HG03442 (cell line): ENCODE measurements around the gene NET1.

Experiments used
- ATAC-seq: cut with Tn5 transposase; IDR thresholded peaks from one replicate; pipeline ENCODE4 v1.9.1; 2021; ENCODE audit warnings: mild to moderate bottlenecking, moderate library complexity; ENCODE audit not compliant: unreplicated experiment

Gene NET1

DNA sequence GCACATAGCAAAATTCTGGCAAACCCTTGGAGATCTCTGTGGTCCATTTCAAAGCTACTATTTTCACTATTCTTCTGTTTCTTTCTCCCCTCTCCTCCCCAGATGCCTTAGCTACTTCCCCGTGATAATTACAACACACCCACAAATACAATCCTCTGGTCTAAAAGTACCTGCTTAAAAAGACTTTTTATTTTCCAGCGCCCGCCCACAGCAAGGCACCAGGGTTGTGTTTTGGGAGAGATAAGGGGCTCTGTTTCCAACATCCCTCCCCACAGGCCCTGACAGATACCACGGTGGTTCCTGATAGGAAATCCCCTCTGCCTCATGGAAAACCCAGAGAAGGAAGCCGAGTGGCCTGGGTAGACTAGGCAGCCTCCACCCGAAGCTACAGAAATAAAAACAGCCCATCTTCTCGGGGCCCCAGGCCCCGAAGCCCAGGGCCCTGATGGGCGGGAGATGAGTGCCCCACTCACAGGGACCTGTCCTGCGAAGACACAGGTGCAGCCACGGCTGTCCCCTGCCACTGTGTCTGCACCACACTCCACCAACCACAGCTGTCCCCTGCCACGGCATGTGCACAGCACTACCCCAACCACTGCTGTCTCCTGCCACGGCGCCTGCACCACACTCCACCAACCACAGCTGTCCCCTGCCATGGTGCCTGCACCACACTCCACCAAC is 67.3 kb downstream of the NET1 start:
- no peak for ATAC-seq

DNA sequence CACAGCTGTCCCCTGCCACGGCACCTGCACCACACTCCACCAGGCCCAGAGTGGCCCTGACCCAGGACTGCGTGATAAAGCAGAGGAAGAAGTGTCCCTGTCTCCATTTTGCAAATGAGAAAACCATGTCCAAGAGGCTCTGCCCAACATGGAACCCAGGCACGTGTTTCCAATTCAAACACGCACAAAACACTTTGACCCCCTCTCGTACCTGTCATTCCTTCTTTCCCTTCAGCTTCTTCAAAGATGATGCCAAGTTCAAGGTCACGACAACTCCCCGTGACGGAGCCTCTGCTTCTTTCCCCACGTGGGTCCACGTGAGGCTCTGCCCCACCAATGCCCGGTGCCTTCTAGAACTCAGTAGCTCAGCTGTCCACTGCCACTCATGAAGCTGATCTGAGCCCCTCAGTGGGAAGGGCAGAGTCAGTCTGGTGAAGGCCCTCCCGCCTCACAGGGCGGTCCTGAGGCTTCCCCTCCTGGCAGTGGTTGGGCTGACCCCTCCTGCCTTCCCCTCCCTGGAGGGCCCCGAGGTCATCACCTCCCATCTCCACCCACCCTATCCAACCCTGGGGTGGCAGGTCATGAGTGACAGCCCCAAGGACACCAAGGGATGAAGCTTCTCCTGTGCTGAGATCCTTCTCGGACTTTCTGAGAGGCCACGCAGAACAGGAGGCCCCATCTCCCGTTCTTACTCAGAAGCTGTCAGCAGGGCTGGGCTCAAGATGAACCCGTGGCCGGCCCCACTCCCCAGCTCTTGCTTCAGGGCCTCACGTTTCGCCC is 68.0 kb downstream of the NET1 start:
- ATAC-seq, result no peak

DNA sequence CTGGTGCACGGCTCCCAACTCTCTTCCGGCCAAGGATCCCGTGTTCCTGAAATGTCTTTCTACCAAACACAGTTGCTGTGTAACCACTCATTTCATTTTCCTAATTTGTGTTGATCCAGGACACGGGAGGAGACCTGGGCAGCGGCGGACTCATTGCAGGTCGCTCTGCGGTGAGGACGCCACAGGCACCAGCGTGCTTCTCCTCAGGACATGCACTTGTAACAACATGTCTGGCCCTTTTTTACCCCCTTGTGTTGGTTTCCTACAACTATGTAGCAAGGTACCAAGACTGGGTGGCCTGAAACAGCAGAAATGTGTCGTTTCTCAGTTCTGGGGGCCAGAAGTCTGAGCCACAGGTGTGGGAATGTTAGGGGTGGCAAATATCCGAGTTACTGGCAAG is 68.8 kb downstream of the NET1 start:
- no peak for ATAC-seq

DNA sequence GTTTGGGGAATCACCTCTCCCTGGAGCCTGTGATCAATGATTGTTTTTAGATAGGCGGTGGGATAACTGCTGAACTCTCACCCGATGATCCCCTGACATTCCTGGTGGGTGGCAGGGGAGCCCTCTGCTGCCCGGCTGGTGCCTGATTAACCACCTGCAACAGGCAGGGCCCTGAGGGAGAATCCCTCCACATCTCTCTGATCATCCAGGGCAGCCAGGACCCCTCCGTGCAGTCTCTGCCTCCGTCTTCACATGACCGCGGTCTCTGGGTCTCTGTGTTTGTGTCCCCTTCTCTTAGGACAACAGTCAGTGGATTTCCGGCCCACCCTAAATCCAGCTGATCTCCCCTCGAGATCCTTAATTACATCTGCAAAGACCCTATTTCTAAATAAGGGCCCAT is 69.7 kb downstream of the NET1 start:
- ATAC-seq, result no peak

DNA sequence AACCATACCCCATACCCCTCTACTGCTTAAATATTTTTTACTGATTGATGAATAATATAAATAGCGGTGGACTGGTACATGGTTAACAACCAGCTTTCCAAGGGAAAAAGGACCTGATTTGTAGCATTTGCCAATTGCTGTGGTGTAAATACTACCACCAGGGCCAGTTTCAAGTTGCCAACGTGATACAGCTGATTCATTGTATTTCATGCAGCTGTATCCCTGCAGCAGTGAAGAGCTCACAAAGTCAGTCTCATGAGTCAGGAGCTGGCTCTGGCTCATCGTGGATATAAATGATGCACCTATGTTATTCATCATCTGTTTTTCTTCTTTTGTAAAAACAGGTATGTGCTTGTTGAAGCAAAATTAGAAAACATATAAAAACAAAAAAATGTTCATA is 71.8 kb downstream of the NET1 start:
- no peak for ATAC-seq

DNA sequence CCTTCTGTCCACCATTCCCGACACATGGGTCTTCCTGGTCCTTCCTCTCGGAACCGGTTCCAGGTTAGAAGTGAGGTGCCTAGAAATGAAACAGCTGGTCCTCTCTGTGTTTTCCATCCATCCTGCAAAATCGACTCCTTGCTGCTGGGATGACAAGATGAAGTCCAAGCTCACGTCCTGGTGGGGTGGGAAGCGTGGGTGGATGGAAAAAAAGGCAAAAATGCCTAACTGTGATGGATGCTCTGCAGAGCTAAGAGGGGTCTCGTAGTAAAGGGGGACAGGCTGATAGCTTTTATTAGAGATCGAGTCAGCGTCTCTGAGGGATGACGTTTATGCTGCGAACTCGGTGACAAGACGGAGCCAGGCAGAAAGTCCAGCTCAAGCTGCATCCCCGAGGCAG is 72.9 kb downstream of the NET1 start:
- no peak for ATAC-seq

DNA sequence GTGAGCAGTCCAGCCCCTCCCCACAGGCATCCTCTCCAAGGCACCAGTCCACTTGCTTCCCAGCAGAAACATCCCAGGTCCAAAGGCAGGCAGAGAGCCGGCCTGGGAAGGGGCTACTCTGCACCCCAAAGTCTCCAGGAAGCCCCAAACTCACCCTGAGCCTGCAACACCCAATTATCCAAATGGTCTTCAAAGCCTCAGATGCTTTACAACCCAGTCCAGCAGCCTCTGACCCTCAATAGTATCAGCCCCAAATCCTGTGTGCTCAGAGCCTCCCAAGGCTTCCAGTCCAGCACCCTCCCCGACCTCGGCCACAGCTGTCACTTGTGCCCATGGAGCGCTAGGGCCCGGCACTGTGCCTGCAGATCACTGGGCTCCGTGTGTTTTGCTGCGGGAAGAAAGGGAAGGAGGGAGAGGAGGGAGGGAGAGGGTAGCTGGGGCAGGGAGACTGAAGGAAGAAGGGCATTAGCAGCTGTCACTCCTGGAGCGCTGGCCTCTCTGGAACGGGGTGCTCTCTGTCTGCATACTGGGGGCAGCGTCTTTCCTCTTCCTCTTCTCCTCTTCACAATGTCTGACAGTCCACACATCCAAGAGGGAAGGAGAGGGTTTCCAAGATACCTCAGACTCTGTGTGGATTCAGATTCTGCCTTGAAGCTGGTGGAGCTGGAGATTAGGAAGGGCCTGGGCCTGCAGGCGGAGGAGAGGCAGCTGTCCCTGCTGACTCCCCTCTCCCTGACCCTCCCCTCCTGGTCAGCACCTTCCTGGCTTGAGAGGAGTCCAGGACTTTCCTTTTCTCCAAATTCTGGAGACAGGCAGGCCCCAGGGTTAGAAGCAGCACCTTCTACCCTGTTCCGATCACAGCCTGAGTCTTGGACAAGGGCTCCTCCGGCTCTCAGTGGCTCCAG is 73.8 kb downstream of the NET1 start:
- no peak for ATAC-seq

DNA sequence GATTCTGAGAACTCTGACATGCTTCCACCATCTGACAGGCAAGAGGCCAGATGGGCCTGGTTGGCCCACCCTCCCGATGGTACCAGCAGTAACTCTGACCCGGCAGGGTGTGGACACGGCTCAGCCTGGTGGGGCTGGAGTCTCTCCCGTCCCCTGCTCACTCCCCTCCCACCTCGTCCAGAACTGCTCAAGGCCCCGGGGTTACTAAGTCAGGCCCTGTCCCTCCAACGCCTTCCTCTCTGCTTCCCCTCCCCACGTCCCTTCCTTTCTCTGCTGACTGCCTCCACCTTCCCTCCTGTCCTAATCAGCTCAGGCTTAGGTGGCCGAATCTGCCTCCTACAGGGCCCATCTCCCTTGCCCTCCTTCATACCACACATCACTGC is 74.5 kb downstream of the NET1 start:
- ATAC-seq, result no peak

DNA sequence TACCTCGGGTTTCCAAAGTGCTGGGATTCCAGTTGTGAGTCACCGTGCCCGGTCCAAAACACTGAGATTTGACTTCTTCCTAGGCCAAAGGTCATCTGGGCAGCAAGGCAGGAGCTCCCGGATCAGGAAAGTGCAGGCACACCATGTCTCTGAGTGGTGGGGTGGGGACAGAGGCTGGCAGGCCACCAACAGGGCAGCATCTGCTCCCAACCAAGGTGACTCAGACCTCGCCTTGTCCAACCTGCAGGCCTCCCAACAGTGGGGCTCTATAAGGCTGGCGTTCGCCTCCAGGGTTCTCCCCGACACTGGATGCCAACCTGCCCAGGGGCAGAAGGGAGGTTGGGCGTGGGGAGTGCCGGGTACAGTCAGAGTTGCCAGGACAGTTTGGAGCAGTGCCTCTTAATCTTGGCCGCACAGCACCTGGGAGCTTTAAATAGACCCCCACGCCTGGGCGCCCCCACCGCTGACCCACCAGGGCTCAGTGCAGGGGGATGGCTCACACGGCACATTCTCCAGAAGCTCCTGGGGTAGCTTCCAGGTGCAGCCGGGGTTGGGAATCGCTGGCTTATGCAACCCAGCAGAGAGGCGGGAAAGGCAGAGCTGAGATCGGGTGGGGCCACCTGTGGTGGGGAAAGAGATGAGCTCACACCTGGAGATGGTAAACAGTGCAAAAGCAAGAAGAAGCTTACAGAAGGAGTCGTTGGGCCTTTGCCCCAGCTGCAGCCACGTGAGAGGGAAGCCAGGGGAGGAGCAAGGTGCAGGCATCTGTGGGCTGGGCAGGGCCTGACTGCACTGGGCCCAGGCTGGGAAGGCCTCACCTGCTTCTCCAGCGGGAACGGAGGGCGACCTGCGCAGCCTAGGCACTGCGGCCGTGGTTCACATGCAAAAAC is 76.2 kb downstream of the NET1 start:
- no peak for ATAC-seq

DNA sequence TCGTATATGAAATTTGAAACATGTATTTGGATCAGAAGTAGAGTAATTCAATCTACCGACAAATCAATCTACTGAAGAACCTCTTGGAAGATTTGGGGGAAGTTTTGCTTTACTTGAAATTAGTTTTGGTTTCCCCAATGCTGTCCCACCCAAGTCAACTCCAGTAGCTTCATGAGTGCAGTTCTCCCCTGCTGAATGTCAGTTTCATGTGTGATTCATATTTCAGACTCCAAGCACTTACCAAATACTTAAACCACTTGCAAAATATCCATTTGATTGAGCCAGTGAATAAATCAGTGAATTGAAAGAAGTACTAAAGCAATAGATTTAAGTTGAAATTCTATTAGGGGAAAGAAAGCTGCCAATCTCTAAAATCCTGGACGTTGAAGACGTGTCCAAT is 77.7 kb downstream of the NET1 start:
- ATAC-seq, result no peak

DNA sequence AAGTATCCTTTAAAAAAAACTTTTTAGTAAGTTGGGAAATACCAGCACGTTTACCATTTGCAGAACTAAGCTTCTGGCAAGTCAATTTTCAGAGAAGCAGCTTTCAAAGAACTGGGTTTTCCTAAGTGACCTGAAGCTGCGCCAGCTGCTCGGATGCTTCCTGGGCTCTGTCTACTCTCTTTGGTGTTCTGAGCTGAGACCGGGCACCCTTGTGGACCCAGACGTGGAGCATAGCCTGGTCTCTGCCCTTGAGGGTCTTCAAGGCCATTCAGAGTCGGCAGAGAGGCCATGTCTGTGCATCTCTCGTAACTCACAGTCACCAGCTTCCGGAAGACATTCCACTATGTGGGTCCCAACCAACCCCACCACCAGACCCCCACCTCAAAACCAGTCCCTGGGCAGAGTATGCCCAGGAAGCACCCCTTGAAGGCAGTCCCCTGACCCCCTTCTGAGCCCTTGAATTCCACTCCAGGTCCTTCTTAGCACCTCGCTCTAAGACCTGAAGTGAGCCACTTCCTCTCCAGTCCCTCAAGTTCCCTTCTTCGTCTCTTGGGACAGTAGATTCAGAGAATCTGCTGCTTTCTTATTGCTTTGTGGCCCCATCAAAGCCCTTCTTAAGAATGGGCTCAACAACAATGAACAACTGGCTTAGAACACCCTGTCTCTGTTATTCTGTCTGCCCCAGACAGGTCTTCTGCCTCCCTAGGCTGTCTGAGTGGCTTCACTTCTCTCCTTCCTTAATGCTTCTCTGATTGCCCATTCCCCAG is 78.5 kb downstream of the NET1 start:
- no peak for ATAC-seq

DNA sequence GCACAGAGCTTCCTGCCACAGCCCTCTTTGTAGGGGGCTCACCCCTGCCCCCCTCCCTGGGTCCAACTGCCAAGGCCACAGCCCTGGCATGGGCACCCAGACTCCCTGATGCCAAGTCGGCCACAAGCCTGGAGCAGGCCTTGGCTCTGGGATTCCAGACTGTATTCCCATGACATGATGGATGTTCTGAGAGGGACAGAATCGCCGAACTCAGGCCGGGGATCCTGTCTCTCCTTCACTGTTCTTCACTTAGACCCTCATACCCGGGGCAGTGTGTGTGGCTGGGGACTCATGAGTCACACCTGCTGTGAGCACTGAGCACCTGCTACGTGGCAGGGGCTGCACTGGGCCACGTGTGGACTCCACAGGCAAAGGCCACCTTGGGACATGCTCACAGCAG is 79.1 kb downstream of the NET1 start:
- ATAC-seq, result no peak

DNA sequence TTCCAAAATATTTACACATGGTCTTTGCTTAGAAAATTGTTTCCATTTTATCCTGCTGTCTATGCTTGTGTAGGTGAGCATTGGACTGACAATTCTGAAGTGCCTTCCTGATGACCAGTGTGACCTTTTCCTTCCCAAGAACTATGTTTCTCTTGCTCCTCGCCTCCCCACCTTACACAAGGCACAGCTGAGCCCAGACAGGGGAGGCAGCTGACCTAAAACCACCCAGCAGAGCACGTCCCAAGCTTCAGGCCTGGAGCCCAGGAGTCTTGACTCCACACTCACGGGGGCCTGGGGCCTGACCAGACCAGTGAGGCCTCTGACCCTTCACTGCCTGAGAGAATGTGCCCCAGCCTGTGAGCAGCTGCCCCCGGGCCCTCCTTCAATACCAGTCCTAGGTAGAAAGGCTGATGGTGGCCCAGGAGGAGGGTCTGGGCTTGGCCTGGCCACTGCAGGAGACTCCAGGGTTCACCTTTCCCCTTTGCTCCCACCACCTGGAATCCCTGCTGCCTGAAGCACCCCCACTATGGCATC is 80.0 kb downstream of the NET1 start:
- no peak for ATAC-seq

DNA sequence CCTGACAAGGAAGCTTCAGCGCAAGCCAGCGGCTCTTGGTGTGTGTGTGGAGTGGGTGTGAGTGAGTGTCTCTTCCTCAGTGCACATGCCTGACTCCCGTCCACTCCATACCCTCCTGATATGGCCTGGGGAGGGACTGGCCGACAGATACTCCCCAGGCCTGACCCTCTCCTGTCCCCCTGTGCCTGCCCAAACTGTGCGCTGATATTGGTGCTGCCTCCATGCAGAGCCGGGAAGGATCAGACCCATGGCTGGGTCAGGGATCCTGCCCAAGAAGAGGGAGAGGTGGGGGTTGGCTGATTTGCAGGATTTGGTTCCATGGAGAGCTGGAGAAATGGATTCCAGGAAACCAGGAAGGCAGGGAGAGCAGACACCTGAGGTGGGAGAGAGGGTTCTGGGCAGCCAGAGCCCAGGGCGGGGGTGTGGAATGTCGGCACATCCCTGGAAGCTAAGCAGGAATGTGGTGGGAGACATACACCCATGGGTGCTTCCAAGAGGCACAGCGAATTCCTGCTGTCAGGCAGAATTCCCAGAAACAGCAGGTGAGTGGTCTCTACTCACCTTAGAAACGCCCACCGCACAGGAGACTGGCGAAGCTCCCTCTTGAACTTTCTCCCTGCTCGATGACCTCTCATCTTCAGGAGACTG is 80.7 kb downstream of the NET1 start:
- ATAC-seq, result no peak

DNA sequence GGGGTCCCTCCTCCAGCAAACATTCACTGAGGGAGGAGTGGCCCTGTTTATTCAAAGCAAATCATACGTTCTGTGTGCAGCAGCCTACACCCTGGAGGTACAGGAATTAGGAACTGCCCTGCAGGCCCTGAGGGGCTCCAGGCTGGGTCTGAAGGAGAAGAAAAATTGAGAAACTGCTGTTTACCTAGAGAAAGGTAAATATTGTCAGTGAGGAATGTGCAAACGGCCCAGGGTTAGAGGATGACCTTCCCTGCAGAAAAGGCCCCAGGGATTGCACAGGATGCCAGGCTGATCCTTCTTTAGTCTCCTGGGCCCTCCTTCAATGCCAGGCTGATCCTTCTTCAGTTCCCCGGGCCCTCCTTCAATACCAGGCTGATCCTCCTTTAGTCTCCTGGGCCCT is 81.3 kb downstream of the NET1 start:
- no peak for ATAC-seq

DNA sequence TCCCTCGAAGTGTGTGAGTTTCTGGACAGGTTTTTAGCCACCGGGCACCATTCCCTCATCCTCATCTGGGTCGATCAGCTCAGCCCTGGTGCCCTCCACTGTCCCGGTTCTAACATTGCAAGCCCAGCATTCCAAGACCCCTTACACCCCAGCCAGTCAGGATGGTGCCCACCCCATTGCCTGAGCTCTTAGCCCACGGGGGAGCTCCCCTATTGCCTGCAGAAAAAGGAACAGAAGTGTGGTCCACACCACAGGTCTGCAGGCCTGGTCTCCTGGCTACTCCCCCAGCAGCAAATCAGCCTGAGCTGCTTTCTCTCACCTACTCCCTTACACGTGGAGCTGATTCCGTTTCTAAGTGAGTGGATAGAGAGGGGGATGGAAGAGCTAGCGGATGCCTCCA is 82.3 kb downstream of the NET1 start:
- no peak for ATAC-seq

DNA sequence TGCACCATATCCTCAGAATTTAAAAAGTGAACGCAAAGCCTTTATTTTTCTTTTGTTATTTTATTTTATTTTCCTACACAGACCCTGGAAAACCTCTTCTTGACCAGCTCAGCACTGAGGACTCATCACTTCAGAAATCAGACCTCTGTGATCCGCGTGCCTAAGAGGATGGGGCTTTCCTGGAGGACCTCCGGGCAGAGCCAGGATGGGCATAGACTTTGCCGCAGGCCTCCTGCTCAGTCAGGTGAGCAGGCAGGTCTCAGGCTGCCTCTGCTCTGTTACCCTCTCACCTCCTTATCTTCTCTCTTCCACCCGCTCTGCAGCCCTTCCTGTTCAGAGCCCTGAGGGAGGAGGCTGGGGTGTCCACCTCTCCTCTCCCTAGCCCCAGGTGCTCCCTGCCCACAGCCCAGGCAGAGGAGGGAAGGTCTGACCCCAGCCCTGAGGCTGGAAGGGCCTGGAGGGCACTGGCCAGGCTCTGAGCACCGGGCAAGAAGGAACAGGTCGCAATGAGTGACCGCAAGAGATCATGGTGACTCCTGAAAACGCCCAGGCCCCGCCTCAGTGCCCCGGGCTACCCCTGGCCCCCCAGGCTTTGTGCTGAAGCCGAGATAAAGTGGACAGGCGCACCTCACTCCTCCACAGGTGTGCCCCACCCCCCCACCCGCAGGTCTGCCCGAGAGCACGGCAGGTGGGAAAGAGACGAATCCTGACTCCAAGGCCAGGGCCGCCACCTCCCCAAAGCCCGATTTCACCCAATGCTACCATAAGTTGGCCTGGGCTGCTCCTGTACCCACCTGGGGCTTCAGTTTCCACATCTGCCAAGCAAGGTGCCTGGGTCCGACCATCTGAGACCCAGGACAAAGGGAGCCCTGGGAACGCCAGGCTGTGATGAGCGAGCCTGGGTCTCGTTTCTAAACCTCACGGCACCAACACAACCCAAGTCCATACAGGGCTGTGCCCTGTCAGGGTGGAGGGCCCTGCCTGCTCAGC is 84.2 kb downstream of the NET1 start:
- no peak for ATAC-seq

DNA sequence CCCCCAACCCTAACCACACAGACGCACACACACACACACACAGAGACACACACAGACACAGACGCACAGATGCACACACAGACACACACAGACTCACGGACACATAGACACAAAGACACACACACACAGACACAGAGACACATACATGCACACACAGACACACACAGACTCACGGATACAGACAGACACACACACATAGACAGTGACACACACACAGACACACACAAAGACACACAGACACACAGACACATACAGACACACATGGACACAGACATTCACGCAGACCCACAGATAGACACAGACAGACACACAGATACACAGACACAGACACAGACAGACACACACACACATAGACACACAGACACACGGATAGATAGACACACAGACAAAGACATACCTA is 84.9 kb downstream of the NET1 start:
- ATAC-seq, result no peak
